GM12891 (cell line): ENCODE results near the gene EFNA4.

Source experiments
- POLR2A ChIP-seq: IDR thresholded peaks from 2 replicates; pipeline ENCODE4 v1.6.1; 2011; ENCODE audit warnings: low read depth, low read length, control low read depth
- TAF1 ChIP-seq: IDR thresholded peaks from 2 replicates; pipeline ENCODE4 v1.6.1; 2011; ENCODE audit warnings: low read depth, low read length, control low read depth

DNA sequence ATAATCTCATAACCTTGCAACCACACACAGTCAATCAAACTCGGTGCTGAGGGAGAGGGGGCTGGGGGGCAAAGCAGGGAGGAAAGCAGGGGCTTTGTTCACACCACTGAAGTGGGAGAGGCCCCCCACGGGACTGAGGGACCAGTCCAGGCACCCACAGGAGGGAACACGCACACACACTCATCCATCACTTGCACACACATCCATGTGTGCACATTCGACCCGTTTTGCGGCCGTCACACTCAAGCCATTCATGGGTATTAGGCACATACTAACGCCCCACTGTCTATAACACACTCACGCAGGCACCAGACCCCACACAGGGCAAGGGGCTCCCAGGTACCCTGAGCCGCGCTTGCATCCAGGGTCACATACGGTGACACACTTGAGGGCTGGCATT is 29.1 kb downstream of the EFNA4 start:
- TF ChIP-seq POLR2A = no peak
- TF ChIP-seq TAF1 = no peak
